Smooth muscle cell (in vitro differentiated cells): ENCODE measurements around the gene B4GALT7. TPM values are rescaled to one million over a fixed set of nuclear protein-coding genes. Genes with fewer than 3 reads are reported as not detected.
A peak's percentile ranks its signal among the peaks of the same experiment; 100 is the strongest.

Experiments
- DNase-seq: peaks from one replicate; lab custom pipeline; 2025; ENCODE audit not compliant: unreplicated experiment; lab: John Stamatoyannopoulos, UW
- H2AFZ ChIP-seq: fragments of 200-600 bp; sonication (generic); 2 replicates; pipeline ENCODE4 v1.6.0; 2016; ENCODE audit warnings: antibody characterized with exemption, low read depth, mild to moderate bottlenecking
- H3F3A ChIP-seq: fragments of 200-600 bp; sonication (generic); 2 replicates; pipeline ENCODE4 v1.6.0; 2017; ENCODE audit warnings: antibody characterized with exemption, low read depth
- H3K27ac ChIP-seq: fragments of 200-600 bp; sonication (generic); 2 replicates; pipeline ENCODE4 v1.5.1; 2016; ENCODE audit warnings: low read depth, mild to moderate bottlenecking
- H3K27me3 ChIP-seq: fragments of 200-600 bp; sonication (generic); 2 replicates; pipeline ENCODE4 v1.6.1; 2016; ENCODE audit warnings: low read depth, mild to moderate bottlenecking
- H3K36me3 ChIP-seq: fragments of 200-600 bp; sonication (generic); 2 replicates; pipeline ENCODE4 v1.5.1; 2016; ENCODE audit warnings: low read depth
- H3K4me1 ChIP-seq: fragments of 200-600 bp; sonication (generic); 2 replicates; pipeline ENCODE4 v1.5.1; 2016; ENCODE audit warnings: low read depth
- H3K4me2 ChIP-seq: fragments of 200-600 bp; sonication (generic); 2 replicates; pipeline ENCODE4 v1.6.0; 2016; ENCODE audit warnings: mild to moderate bottlenecking
- H3K4me3 ChIP-seq: fragments of 200-600 bp; sonication (generic); 2 replicates; pipeline ENCODE4 v1.5.1; 2016; ENCODE audit warnings: mild to moderate bottlenecking
- H3K79me2 ChIP-seq: fragments of 200-600 bp; sonication (generic); 2 replicates; pipeline ENCODE4 v1.6.0; 2016; ENCODE audit warnings: low read depth, mild to moderate bottlenecking
- H3K9ac ChIP-seq: fragments of 200-600 bp; sonication (generic); 2 replicates; pipeline ENCODE4 v1.6.0; 2016; ENCODE audit warnings: low read depth
- H3K9me3 ChIP-seq: fragments of 200-600 bp; sonication (generic); replicated peaks from 2 replicates; pipeline ENCODE4 v1.5.1; 2016; ENCODE audit warnings: low read depth
- H4K20me1 ChIP-seq: fragments of 200-600 bp; sonication (generic); 2 replicates; pipeline ENCODE4 v1.6.0; 2016; ENCODE audit warnings: low read depth
- CTCF ChIP-seq: fragments of 200-600 bp; sonication (generic); IDR thresholded peaks from 2 replicates; pipeline ENCODE4 v1.5.1; 2017; ENCODE audit warnings: borderline replicate concordance, mild to moderate bottlenecking, antibody characterized with exemption; ENCODE audit not compliant: insufficient read depth, poor library complexity, severe bottlenecking
- WGBS: methylation state at CpG from one replicate; pipeline ENCODE4 v1.1.7; 2016; ENCODE audit warnings: low lambda C conversion rate; 5-methylcytosine and 5-hydroxymethylcytosine counted together
- polyA plus RNA-seq: library from polyadenylated mRNA; unstranded; fragments of >200 nt; fragmentation: Nextera tagmentation; extraction: Ambion mirVana; gene quantifications from 2 replicates; pipeline ENCODE4 v1.2.1, GENCODE V29; 2016
- total RNA-seq: library from RNA; depleted of rRNA; stranded (reverse); fragments of >200 nt; gene quantifications from 2 replicates; pipeline ENCODE4 v1.2.3, GENCODE V29; 2014

The B4GALT7 gene
- total and polyA plus RNA-seq, 2 experiments from 2014 or later, result 34.6 to 72.8 TPM

DNA sequence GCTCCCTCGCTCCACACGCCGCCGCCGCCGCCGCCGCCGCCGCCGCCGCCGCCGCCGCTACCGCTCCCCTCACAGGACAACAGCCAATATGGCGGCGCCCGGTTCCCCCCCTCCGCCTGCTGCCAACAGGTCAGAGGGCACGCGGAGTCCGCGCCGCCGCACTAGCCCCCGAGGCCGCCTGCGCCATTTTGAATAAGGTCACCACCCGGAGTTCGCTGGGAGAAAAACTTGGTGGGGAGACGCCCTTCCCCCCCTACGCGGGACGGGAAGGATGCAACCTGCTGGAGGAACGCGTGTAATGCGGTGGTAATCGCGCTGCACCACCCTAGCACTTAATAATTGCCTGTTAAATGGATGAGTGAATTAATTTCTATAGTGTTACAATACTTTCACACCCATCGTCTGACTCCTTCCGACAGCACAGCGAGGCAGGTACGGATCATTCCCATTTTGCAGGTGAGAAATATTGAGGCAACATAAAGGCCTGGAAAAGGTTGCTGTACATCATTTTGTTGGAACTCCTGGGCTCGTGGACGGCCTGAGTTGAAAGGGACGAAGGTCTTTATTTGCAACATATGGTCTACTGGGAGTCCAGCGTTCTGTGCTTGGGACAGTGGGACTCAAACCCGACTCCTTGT is 45.3 kb upstream of the B4GALT7 start, which contains the start of gene FAM193B:
Gene FAM193B (minus strand): TSS at position 90 of the 638 bp plus-strand sequence. CDS start 105 bp downstream, outside the sequence.
- peak within 1 kb of the TSS; percentile 19 for H3K27ac ChIP-seq
- no peaks in the 10 kb centered on the region for H3K27me3 ChIP-seq
- 17% methylated on average over 37 of the region's 49 CpGs for WGBS
- H2AFZ ChIP-seq, result peak within 1 kb of the TSS; percentile 94
- H3K4me2 ChIP-seq, result peak within 1 kb of the TSS; percentile 98
- no peaks in the 10 kb centered on the region for H3K36me3 ChIP-seq
- H3K9me3 ChIP-seq, result no peaks in the 10 kb centered on the region
- peak; percentile 85 for DNase-seq
- H3K9ac ChIP-seq, result peak within 1 kb of the TSS; percentile 65
- no peak for TF ChIP-seq CTCF
- peaks cover 19% of the 10 kb centered on the region for H3K4me1 ChIP-seq
- H4K20me1 ChIP-seq, result peaks cover 42% of the 10 kb centered on the region
- H3K79me2 ChIP-seq, result peaks cover 51% of the 10 kb centered on the region
- peak within 1 kb of the TSS; percentile 89 for H3K4me3 ChIP-seq
- H3F3A ChIP-seq, result no peaks in the 10 kb centered on the region

DNA sequence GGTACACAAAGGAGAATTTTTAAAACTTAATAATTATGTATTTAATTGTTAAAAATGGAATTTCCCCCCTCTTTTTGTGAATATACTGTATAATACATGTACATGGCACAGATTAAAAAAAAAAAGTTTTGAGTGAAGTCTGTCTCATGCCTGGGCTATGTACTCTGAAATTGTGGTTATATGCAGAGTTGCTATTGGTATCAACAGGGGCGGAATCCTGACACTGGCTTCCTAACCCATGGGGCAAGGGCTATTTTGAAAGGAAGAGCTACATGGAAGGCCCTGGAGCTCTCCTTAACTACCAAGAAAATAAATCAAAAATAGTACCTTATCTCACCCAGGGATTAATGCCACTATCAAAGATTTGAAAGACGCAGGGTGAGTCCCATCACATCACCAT is 44.7 kb upstream of the B4GALT7 start:
- H3K9ac ChIP-seq, result no peak overlapping the region
- no peaks in the 10 kb centered on the region for H3F3A ChIP-seq
- peaks cover 19% of the 10 kb centered on the region for H3K4me1 ChIP-seq
- no peaks in the 10 kb centered on the region for H3K27me3 ChIP-seq
- no peak overlapping the region for H3K27ac ChIP-seq
- 100% methylated on average over 2 of the region's 2 CpGs for WGBS
- no peak overlapping the region for H2AFZ ChIP-seq
- no peaks in the 10 kb centered on the region for H3K36me3 ChIP-seq
- H3K4me2 ChIP-seq, result peak overlapping the region; percentile 86
- DNase-seq, result no peak
- TF ChIP-seq CTCF, result no peak
- peaks cover 45% of the 10 kb centered on the region for H3K79me2 ChIP-seq
- no peaks in the 10 kb centered on the region for H3K9me3 ChIP-seq
- H3K4me3 ChIP-seq, result peak overlapping the region; percentile 89
- H4K20me1 ChIP-seq, result peaks cover 36% of the 10 kb centered on the region

DNA sequence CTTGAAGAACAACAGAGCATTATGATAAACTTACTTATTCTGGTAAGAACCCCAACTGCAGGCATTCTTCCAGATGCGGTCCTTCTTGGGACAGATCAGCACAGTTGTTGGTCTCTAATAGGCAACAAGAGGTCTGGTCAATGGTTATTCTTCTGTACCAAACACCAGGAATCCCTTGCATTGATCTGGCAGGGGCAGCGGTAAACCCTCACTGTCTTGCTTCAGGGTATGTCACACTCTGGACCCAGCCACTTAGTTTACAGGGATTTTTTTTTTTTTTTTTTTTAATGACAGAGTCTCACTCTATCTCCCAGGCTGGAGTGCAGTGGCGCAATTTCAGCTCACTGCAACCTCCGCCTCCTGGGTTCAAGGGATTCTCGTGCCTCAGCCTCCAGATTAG is 44.3 kb upstream of the B4GALT7 start:
- Histone ChIP-seq H3K9ac (no peak overlapping the region), H3K4me1 (peaks cover 19% of the 10 kb centered on the region), H3K4me2 (no peak overlapping the region), H3K27ac (no peak overlapping the region), H2AFZ (no peak overlapping the region), H3F3A (no peaks in the 10 kb centered on the region), H4K20me1 (peaks cover 32% of the 10 kb centered on the region), H3K79me2 (peaks cover 41% of the 10 kb centered on the region), H3K9me3 (no peaks in the 10 kb centered on the region), H3K27me3 (no peaks in the 10 kb centered on the region), H3K36me3 (no peaks in the 10 kb centered on the region), H3K4me3 (no peak overlapping the region)
- 93% methylated on average over 5 of the region's 5 CpGs for WGBS
- TF ChIP-seq CTCF, result no peak
- DNase-seq, result no peak
